Measurements from ENCODE around the gene CFDP1.

CFDP1 gene

DNA sequence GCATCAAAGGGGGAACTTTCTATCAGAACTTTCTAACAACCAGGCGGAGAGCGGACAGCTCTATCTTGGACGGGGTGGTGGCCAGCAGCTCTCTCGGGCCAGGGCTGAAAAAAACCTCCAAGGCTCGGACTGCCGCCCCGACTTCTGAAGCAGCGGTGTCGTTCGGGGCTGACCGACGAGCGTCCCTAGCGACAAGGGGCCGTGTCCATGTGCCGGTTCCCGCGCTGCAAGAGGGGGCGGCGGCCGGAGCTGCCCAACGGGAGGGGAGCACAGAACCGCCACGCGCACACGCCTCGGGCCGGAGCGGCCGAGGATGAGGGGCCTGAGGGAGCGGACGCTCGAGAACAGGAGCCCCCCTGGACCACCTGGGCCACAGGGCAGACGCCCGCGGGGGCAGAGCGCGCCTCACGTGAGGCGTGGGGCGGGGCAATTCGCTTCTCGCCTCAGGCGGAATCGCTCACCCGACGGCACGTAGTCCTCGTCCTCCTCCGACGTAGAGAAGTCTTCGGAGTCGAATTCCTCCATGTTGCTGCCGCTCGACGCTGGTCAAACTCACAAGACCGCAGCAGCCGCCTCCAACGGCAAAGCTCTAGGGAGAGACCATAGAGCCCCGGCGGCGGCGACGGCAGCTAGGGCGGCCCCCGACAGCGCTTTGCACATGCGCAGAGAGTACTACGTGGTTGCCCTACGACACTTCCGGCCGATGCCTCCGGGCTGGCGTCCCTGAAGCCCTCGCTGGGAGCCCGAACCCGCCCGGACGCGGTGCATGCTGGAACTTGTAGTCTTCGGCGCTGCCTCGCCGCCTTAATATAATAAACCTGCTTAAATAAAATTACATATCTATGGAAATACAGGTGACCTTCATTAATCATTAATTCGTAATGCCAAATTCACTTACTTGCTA lies at the start of gene CFDP1:
Gene CFDP1 (minus strand): TSS at position 676 of the 904 bp plus-strand sequence. CDS start 151 bp downstream, at position 525.
- TF ChIP-seq, protein P1, sequence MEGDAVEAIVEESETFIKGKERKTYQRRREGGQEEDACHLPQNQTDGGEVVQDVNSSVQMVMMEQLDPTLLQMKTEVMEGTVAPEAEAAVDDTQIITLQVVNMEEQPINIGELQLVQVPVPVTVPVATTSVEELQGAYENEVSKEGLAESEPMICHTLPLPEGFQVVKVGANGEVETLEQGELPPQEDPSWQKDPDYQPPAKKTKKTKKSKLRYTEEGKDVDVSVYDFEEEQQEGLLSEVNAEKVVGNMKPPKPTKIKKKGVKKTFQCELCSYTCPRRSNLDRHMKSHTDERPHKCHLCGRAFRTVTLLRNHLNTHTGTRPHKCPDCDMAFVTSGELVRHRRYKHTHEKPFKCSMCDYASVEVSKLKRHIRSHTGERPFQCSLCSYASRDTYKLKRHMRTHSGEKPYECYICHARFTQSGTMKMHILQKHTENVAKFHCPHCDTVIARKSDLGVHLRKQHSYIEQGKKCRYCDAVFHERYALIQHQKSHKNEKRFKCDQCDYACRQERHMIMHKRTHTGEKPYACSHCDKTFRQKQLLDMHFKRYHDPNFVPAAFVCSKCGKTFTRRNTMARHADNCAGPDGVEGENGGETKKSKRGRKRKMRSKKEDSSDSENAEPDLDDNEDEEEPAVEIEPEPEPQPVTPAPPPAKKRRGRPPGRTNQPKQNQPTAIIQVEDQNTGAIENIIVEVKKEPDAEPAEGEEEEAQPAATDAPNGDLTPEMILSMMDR (IDR thresholded peaks at IDR 0.05; ENCODE audit: low read length, missing control alignments), result no peak
- DNase-seq (ENCODE audit: low read depth), result peak; percentile 96
- peak within 1 kb of the TSS; percentile 92 for H3K4me3 ChIP-seq (replicated peaks; ENCODE audit: low read depth, low read length)

- H3K4me3 ChIP-seq (replicated peaks; ENCODE audit: low read depth, low read length), result no peak overlapping the region
- no peak for DNase-seq (ENCODE audit: low read depth)
- TF ChIP-seq, protein P1 (IDR thresholded peaks at IDR 0.05; ENCODE audit: low read length, missing control alignments), result no peak
Measured at GRCh38 chr16:75482434-75483205, 49.3 kb upstream of the CFDP1 start.

DNA sequence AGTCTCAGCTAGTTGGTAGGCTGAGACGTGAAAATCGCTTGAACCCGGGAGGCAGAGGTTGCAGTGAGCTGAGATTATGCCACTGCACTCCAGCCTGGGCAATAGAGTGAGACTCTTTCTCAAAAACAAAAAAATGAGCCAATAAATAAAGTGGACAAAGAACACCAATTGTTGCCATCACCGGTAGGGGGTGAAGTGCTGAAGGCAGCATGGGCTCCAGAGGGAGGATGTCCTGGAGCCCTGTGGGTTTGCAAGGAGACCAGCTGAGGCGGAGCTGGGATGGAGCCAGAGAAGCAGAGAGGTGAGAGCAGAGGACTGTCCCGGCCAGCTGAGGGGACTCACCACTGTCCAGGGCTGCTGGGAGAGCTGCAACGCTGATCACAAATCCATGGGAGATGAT lies 48.2 kb upstream of the CFDP1 start:
- no peak overlapping the region for H3K4me3 ChIP-seq (replicated peaks; ENCODE audit: low read depth, low read length)
- DNase-seq (ENCODE audit: low read depth), result no peak
- TF ChIP-seq, protein P1 (IDR thresholded peaks at IDR 0.05; ENCODE audit: low read length, missing control alignments), result no peak

GRCh38 chr16:75479421-75479990 lies 46.2 kb upstream of the CFDP1 start:
- no peak for DNase-seq (ENCODE audit: low read depth)
- TF ChIP-seq, protein P1 (IDR thresholded peaks at IDR 0.05; ENCODE audit: low read length, missing control alignments), result no peak
- no peak overlapping the region for H3K4me3 ChIP-seq (replicated peaks; ENCODE audit: low read depth, low read length)

- H3K4me3 ChIP-seq (replicated peaks; ENCODE audit: low read depth, low read length), result no peak overlapping the region
- TF ChIP-seq, protein P1 (IDR thresholded peaks at IDR 0.05; ENCODE audit: low read length, missing control alignments), result no peak
- no peak for DNase-seq (ENCODE audit: low read depth)
Measured at GRCh38 chr16:75478480-75479345, 45.4 kb upstream of the CFDP1 start.
